GM15510 (cell line): Measurements from ENCODE around the gene EVX2.

ENCODE experiments used
- POLR2A ChIP-seq: IDR thresholded peaks from 3 replicates; pipeline ENCODE4 v1.6.1; 2011; ENCODE audit warnings: borderline replicate concordance; ENCODE audit not compliant: insufficient read length; ENCODE audit errors: extremely low read depth

EVX2 gene

GRCh38 chr2:176115883-176116813 lies 32.4 kb upstream of the EVX2 start, which contains the start of gene HOXD10:
HOXD10 (plus strand) TSS chr2:176116778; CDS start chr2:176116834, 56 bp downstream.
- no peak for TF ChIP-seq POLR2A

- TF ChIP-seq POLR2A: no peak
Measured at GRCh38 chr2:176114930-176115625, 31.3 kb upstream of the EVX2 start.

GRCh38 chr2:176114120-176114929 lies 30.6 kb upstream of the EVX2 start:
- TF ChIP-seq POLR2A: no peak

- no peak for TF ChIP-seq POLR2A
Measured at GRCh38 chr2:176112375-176113302, 28.9 kb upstream of the EVX2 start.

GRCh38 chr2:176111846-176112374 lies 28.1 kb upstream of the EVX2 start:
- TF ChIP-seq POLR2A: no peak

- no peak for TF ChIP-seq POLR2A
Measured at GRCh38 chr2:176111309-176111663, 27.5 kb upstream of the EVX2 start.

- no peak for TF ChIP-seq POLR2A
Measured at GRCh38 chr2:176110415-176111308, 26.9 kb upstream of the EVX2 start.

GRCh38 chr2:176109946-176110345 lies 26.2 kb upstream of the EVX2 start:
- no peak for TF ChIP-seq POLR2A

- TF ChIP-seq POLR2A: no peak
Measured at GRCh38 chr2:176109192-176109901, 25.6 kb upstream of the EVX2 start.

GRCh38 chr2:176107731-176108181 lies 24.0 kb upstream of the EVX2 start:
- no peak for TF ChIP-seq POLR2A

GRCh38 chr2:176106581-176107539 lies 23.1 kb upstream of the EVX2 start, which contains the start of gene HOXD11:
HOXD11 (plus strand) TSS chr2:176107280; CDS start chr2:176107356, 76 bp downstream.
- TF ChIP-seq POLR2A: no peak
